OCI-LY3 (cell line): ENCODE data around the gene GNB1.

ENCODE experiments used
- EZH2phosphoT487 ChIP-seq: fragments of 200-600 bp; shearing (Covaris generic); IDR thresholded peaks from 2 replicates; pipeline ENCODE4 v1.6.1; 2018; ENCODE audit warnings: antibody characterized with exemption, mixed run types, low read depth
- TF ChIP-seq, protein P1 (sequence below): fragments of 200-600, 300-600 bp; sonication (generic); IDR thresholded peaks from 2 replicates; pipeline ENCODE4 v1.5.1; 2014; ENCODE audit warnings: antibody characterized with exemption, low read length, low read depth

DNA sequence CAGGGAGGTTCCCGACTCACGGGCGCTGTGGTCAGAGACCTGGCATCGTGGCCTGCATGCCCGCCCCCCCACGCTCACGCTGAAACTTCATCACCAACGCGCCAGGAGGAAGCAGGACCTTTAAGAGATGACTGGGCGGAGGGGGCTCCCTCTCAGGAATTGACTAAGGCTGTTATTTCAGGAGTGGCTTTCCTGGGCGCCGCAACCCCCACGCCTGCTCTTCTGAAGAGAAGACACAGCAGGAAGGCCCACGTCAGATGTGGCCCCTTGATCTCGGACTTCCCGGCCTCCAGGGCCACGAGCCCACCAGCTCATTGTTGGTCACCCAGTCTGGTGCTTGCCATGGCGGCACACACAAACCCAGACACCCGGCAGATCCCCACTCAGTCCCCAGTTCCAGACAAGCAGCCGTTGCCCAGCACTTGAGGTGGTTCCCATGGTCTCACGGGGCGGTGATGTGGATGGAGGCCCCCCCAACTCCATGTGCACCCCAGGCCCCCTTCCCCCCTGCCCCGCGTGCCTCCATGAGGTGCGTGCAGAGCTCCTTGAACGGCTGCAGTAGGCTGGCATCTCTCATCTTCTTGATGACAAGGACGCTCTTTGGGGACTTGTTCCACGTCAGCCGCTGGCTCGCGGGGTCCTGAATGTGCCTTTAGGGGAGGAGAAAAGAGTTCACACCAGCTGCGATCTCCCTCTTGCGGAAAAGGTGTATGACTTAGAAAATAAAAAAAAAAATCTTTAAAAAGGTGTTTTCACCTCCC, 134.0 kb downstream of the GNB1 start:
- TF ChIP-seq, protein P1, sequence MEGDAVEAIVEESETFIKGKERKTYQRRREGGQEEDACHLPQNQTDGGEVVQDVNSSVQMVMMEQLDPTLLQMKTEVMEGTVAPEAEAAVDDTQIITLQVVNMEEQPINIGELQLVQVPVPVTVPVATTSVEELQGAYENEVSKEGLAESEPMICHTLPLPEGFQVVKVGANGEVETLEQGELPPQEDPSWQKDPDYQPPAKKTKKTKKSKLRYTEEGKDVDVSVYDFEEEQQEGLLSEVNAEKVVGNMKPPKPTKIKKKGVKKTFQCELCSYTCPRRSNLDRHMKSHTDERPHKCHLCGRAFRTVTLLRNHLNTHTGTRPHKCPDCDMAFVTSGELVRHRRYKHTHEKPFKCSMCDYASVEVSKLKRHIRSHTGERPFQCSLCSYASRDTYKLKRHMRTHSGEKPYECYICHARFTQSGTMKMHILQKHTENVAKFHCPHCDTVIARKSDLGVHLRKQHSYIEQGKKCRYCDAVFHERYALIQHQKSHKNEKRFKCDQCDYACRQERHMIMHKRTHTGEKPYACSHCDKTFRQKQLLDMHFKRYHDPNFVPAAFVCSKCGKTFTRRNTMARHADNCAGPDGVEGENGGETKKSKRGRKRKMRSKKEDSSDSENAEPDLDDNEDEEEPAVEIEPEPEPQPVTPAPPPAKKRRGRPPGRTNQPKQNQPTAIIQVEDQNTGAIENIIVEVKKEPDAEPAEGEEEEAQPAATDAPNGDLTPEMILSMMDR = no peak
- TF ChIP-seq EZH2phosphoT487 = no peak
